GM12878 (cell line): ENCODE data around the gene MELTF. TPM values are rescaled to one million over a fixed set of nuclear protein-coding genes. Genes with fewer than 3 reads are reported as not detected.
A peak's percentile ranks its signal among the peaks of the same experiment; 100 is the strongest.

Experiments used
- BRCA1 ChIP-seq: IDR thresholded peaks from 2 replicates; pipeline ENCODE4 v1.6.1; 2011; ENCODE audit warnings: low read depth, low read length, improper control_type of control experiment
- CBFB ChIP-seq: IDR thresholded peaks from 2 replicates; pipeline ENCODE4 v1.6.1; 2016; ENCODE audit warnings: antibody characterized with exemption, low read depth
- DPF2 ChIP-seq: fragments of 450-650 bp; IDR thresholded peaks from 2 replicates; pipeline ENCODE4 v1.6.1; 2017; ENCODE audit warnings: mild to moderate bottlenecking
- EZH2 ChIP-seq: IDR thresholded peaks from 2 replicates; pipeline ENCODE4 v1.6.1; 2012; ENCODE audit warnings: low read depth, mild to moderate bottlenecking, control low read depth, inconsistent platforms, low read length, borderline replicate concordance; ENCODE audit not compliant: control insufficient read depth
- IKZF1 ChIP-seq: fragments of 450-650 bp; conservative IDR thresholded peaks from 2 replicates; pipeline ENCODE4 v1.6.1; 2017; ENCODE audit warnings: antibody characterized with exemption, mild to moderate bottlenecking
- JUNB ChIP-seq: IDR thresholded peaks from 2 replicates; pipeline ENCODE4 v1.6.1; 2016; ENCODE audit warnings: antibody characterized with exemption, mild to moderate bottlenecking
- MEF2A ChIP-seq: IDR thresholded peaks from 2 replicates; pipeline ENCODE4 v1.6.1; 2011; ENCODE audit warnings: low read depth, mild to moderate bottlenecking, low read length, moderate library complexity; ENCODE audit not compliant: insufficient read depth
- POLR2AphosphoS2 ChIP-seq: IDR thresholded peaks from 2 replicates; pipeline ENCODE4 v1.6.1; 2011; ENCODE audit warnings: low read depth, mild to moderate bottlenecking, low read length, improper control_type of control experiment, moderate library complexity
- POLR2AphosphoS5 ChIP-seq: IDR thresholded peaks from 2 replicates; pipeline ENCODE4 v1.6.1; 2011; ENCODE audit warnings: mild to moderate bottlenecking, low read length, inconsistent platforms
- RAD51 ChIP-seq: fragments of 450-650 bp; IDR thresholded peaks from 2 replicates; pipeline ENCODE4 v1.6.1; 2016; ENCODE audit warnings: moderate library complexity, mild to moderate bottlenecking, inconsistent platforms
- SMAD1 ChIP-seq: fragments of 450-650 bp; IDR thresholded peaks from 2 replicates; pipeline ENCODE4 v1.6.1; 2018; ENCODE audit warnings: mild to moderate bottlenecking, low read depth; ENCODE audit not compliant: partially characterized antibody
- SP1 ChIP-seq: IDR thresholded peaks from one replicate; pipeline ENCODE4 v1.6.1; 2011; ENCODE audit warnings: low read depth, low read length
- STAT3 ChIP-seq: IDR thresholded peaks from 2 replicates; pipeline ENCODE4 v1.6.1; 2011; ENCODE audit warnings: low read depth, low read length, improper control_type of control experiment
- TBL1XR1 ChIP-seq: IDR thresholded peaks from 2 replicates; pipeline ENCODE4 v1.6.1; 2012; ENCODE audit warnings: low read depth, low read length, improper control_type of control experiment
- ZNF207 ChIP-seq: fragments of 450-650 bp; IDR thresholded peaks from 2 replicates; pipeline ENCODE4 v1.6.1; 2014; ENCODE audit warnings: antibody characterized with exemption, mild to moderate bottlenecking, borderline replicate concordance
- ZNF622 ChIP-seq: fragments of 450-650 bp; IDR thresholded peaks from 2 replicates; pipeline ENCODE4 v1.6.1; 2017; ENCODE audit warnings: mild to moderate bottlenecking, inconsistent platforms
- polyA plus RNA-seq, 11 experiments: library from polyadenylated mRNA; depleted of rRNA in 4 of 11; unstranded in 6 of 11; stranded (reverse) in 5 of 11; fragments of >200 nt; fragmentation: Nextera tagmentation in 4 of 11; fragmentation: Illumina TruSeq in 1 of 11; extraction: Ambion mirVana in 4 of 11; extraction: Trizol in 1 of 11; gene quantifications; 1 replicate in 1 of 11; 2 replicates in 10 of 11; pipeline versions ENCODE4 v1.2.1 to v1.2.3, GENCODE V29; 2011 to 2016; ENCODE audit warnings: inconsistent platforms in 2 of 11, missing spikeins in 2 of 11, low read depth in 1 of 11
- total RNA-seq, 4 experiments: library from RNA; depleted of rRNA in 3 of 4; stranded (reverse); fragments of >200 nt in 3 of 4; fragmentation: Illumina TruSeq in 1 of 4; extraction: Trizol in 1 of 4; gene quantifications; 2 replicates each; pipeline versions ENCODE4 v1.2.1 to v1.2.3, GENCODE V29; 2013 to 2021
- TF ChIP-seq, protein P1 (sequence below): fragments of 150-350 bp; IDR thresholded peaks from 2 replicates; pipeline ENCODE4 v1.6.1; 2014; ENCODE audit warnings: mild to moderate bottlenecking, low read depth, low read length
- TF ChIP-seq, protein P2 (sequence below): IDR thresholded peaks from 2 replicates; pipeline ENCODE4 v1.6.1; 2011; ENCODE audit warnings: borderline replicate concordance, low read depth, mild to moderate bottlenecking, moderate library complexity, low read length; ENCODE audit not compliant: insufficient read depth, poor library complexity, severe bottlenecking
- TF ChIP-seq, protein P3 (sequence below): fragments of 450-650 bp; IDR thresholded peaks from 2 replicates; pipeline ENCODE4 v1.6.1; 2016; ENCODE audit warnings: mild to moderate bottlenecking
- TF ChIP-seq, protein P4 (sequence below): fragments of 450-650 bp; conservative IDR thresholded peaks from 2 replicates; pipeline ENCODE4 v1.6.1; 2017; ENCODE audit warnings: mild to moderate bottlenecking, moderate library complexity
- TF ChIP-seq, protein P5 (sequence below): IDR thresholded peaks from 2 replicates; pipeline ENCODE4 v1.6.1; 2012; ENCODE audit warnings: mild to moderate bottlenecking, low read depth, low read length

The MELTF gene
- total and polyA plus RNA-seq, 10 of the 15 experiments (the other 5 are each of a cell fraction or from before 2014, with no cell fraction given), result 0.55 to 49.1 (median 11.1) TPM

DNA sequence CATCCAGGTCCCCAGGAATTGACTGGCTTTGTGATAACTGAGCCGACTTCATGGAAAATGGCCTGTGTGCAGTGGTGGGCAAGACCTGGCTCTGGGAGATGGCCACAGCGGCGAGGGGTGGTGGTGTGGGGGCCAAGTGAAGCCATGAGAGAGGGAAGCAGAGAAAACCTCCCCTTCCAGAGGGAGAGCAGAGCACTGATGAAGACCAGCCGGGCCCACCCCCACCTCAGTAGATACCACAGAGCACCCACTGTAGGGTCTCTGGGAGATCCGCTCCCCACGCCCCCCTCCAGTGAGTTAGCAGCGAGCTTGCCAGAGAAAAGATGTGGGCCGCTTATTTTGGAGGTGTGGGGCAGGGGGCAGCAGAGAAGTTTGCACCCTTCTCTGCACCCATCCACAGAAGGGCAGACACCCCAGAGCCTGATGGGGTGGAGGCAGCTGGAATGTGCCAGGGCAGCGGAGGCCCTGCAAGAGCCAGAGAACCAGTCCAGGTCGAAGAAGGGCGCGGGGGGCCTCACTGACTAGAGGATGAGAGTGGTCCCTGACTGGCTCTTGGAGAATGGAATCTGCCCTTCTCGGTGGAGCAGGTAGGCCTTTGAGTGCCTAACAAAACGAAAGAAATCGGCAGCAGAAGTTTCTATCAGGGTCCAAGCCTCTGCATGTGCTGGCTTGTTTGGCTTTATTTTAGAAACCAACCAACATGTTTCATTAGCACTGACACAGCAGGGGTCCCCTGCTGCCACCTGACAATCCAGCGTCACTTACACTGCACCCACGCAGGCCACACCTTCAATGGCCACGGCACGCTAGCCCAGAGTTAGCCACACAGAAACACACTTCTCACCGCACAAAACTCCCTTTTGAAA, 28.3 kb downstream of the MELTF start (continued):
- TF ChIP-seq RAD51, result peak; percentile 57; the same call in 1 of the 2 replicates
- TF ChIP-seq JUNB, result no peak
- TF ChIP-seq MEF2A, result no peak
- TF ChIP-seq EZH2, result no peak
- TF ChIP-seq, protein P1, sequence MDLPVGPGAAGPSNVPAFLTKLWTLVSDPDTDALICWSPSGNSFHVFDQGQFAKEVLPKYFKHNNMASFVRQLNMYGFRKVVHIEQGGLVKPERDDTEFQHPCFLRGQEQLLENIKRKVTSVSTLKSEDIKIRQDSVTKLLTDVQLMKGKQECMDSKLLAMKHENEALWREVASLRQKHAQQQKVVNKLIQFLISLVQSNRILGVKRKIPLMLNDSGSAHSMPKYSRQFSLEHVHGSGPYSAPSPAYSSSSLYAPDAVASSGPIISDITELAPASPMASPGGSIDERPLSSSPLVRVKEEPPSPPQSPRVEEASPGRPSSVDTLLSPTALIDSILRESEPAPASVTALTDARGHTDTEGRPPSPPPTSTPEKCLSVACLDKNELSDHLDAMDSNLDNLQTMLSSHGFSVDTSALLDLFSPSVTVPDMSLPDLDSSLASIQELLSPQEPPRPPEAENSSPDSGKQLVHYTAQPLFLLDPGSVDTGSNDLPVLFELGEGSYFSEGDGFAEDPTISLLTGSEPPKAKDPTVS, result no peak
- 0 out of 2 replicates have a peak, but pooled peaks have one; percentile 18 for TF ChIP-seq DPF2
- TF ChIP-seq, protein P2, sequence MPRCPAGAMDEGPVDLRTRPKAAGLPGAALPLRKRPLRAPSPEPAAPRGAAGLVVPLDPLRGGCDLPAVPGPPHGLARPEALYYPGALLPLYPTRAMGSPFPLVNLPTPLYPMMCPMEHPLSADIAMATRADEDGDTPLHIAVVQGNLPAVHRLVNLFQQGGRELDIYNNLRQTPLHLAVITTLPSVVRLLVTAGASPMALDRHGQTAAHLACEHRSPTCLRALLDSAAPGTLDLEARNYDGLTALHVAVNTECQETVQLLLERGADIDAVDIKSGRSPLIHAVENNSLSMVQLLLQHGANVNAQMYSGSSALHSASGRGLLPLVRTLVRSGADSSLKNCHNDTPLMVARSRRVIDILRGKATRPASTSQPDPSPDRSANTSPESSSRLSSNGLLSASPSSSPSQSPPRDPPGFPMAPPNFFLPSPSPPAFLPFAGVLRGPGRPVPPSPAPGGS, result no peak
- peak; percentile 73 for TF ChIP-seq POLR2AphosphoS5
- TF ChIP-seq ZNF207, result no peak
- no peak for TF ChIP-seq SMAD1
- TF ChIP-seq, protein P3, sequence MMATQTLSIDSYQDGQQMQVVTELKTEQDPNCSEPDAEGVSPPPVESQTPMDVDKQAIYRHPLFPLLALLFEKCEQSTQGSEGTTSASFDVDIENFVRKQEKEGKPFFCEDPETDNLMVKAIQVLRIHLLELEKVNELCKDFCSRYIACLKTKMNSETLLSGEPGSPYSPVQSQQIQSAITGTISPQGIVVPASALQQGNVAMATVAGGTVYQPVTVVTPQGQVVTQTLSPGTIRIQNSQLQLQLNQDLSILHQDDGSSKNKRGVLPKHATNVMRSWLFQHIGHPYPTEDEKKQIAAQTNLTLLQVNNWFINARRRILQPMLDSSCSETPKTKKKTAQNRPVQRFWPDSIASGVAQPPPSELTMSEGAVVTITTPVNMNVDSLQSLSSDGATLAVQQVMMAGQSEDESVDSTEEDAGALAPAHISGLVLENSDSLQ, result peak; percentile 48; the same call in 1 of the 2 replicates
- no peak for TF ChIP-seq TBL1XR1
- TF ChIP-seq, protein P4, sequence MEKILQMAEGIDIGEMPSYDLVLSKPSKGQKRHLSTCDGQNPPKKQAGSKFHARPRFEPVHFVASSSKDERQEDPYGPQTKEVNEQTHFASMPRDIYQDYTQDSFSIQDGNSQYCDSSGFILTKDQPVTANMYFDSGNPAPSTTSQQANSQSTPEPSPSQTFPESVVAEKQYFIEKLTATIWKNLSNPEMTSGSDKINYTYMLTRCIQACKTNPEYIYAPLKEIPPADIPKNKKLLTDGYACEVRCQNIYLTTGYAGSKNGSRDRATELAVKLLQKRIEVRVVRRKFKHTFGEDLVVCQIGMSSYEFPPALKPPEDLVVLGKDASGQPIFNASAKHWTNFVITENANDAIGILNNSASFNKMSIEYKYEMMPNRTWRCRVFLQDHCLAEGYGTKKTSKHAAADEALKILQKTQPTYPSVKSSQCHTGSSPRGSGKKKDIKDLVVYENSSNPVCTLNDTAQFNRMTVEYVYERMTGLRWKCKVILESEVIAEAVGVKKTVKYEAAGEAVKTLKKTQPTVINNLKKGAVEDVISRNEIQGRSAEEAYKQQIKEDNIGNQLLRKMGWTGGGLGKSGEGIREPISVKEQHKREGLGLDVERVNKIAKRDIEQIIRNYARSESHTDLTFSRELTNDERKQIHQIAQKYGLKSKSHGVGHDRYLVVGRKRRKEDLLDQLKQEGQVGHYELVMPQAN, result no peak
- TF ChIP-seq STAT3, result no peak
- no peak for TF ChIP-seq BRCA1
- TF ChIP-seq SP1, result peak; percentile 35
- no peak for TF ChIP-seq IKZF1
- TF ChIP-seq CBFB, result no peak
- TF ChIP-seq, protein P5, sequence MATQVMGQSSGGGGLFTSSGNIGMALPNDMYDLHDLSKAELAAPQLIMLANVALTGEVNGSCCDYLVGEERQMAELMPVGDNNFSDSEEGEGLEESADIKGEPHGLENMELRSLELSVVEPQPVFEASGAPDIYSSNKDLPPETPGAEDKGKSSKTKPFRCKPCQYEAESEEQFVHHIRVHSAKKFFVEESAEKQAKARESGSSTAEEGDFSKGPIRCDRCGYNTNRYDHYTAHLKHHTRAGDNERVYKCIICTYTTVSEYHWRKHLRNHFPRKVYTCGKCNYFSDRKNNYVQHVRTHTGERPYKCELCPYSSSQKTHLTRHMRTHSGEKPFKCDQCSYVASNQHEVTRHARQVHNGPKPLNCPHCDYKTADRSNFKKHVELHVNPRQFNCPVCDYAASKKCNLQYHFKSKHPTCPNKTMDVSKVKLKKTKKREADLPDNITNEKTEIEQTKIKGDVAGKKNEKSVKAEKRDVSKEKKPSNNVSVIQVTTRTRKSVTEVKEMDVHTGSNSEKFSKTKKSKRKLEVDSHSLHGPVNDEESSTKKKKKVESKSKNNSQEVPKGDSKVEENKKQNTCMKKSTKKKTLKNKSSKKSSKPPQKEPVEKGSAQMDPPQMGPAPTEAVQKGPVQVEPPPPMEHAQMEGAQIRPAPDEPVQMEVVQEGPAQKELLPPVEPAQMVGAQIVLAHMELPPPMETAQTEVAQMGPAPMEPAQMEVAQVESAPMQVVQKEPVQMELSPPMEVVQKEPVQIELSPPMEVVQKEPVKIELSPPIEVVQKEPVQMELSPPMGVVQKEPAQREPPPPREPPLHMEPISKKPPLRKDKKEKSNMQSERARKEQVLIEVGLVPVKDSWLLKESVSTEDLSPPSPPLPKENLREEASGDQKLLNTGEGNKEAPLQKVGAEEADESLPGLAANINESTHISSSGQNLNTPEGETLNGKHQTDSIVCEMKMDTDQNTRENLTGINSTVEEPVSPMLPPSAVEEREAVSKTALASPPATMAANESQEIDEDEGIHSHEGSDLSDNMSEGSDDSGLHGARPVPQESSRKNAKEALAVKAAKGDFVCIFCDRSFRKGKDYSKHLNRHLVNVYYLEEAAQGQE, result no peak
- 0 out of 2 replicates have a peak, but pooled peaks have one; percentile 24 for TF ChIP-seq POLR2AphosphoS2
- no peak for TF ChIP-seq ZNF622
